ENCODE measurements around the gene TMEM50B. TPM values are rescaled to one million over a fixed set of nuclear protein-coding genes. Genes with fewer than 3 reads are reported as not detected.
A peak's percentile ranks its signal among the peaks of the same experiment; 100 is the strongest.
"Not testable (repeated sequence)": the region's sequence is repeated elsewhere in the genome, so short reads cannot be mapped to it uniquely, and the experiment has no call there.

TMEM50B gene
- total RNA-seq, 1 donor from 2014 or later = 44.0 TPM

GRCh38 chr21:33412832-33413519 lies 66.8 kb downstream of the TMEM50B start:
- Mint-ChIP-seq H3K4me3 (ENCODE audit: unreplicated experiment) (no peak overlapping the region), H3K9me3 (ENCODE audit: unreplicated experiment) (no peaks in the 10 kb centered on the region), H3K36me3 (ENCODE audit: unreplicated experiment) (peaks cover 17% of the 10 kb centered on the region), H3K27ac (ENCODE audit: unreplicated experiment) (no peak overlapping the region), H3K27me3 (ENCODE audit: unreplicated experiment) (no peaks in the 10 kb centered on the region), H3K4me1 (ENCODE audit: unreplicated experiment) (peaks cover 20% of the 10 kb centered on the region)
- no peak for TF ChIP-seq CTCF (IDR thresholded peaks at IDR 0.05)
- no peak for DNase-seq (ENCODE audit: extremely low spot score, unreplicated experiment)

- H3K27me3 Mint-ChIP-seq (ENCODE audit: unreplicated experiment); H3K27ac Mint-ChIP-seq (ENCODE audit: unreplicated experiment); DNase-seq (ENCODE audit: extremely low spot score, unreplicated experiment); H3K4me3 Mint-ChIP-seq (ENCODE audit: unreplicated experiment); H3K9me3 Mint-ChIP-seq (ENCODE audit: unreplicated experiment): not testable (repeated sequence)
- Mint-ChIP-seq H3K36me3 (ENCODE audit: unreplicated experiment) (peaks cover 14% of the 10 kb centered on the region), H3K4me1 (ENCODE audit: unreplicated experiment) (peaks cover 20% of the 10 kb centered on the region)
These were observed 67.3 kb downstream of the TMEM50B start for GRCh38 chr21:33412439-33412831.

- no peaks in the 10 kb centered on the region for H3K9me3 Mint-ChIP-seq (ENCODE audit: unreplicated experiment)
- H3K4me1 Mint-ChIP-seq (ENCODE audit: unreplicated experiment) = peaks cover 21% of the 10 kb centered on the region
- H3K36me3 Mint-ChIP-seq (ENCODE audit: unreplicated experiment) = peaks cover 13% of the 10 kb centered on the region
- TF ChIP-seq CTCF (IDR thresholded peaks at IDR 0.05) = no peak
- H3K4me3 Mint-ChIP-seq (ENCODE audit: unreplicated experiment) = no peak overlapping the region
- no peaks in the 10 kb centered on the region for H3K27me3 Mint-ChIP-seq (ENCODE audit: unreplicated experiment)
- no peak for DNase-seq (ENCODE audit: extremely low spot score, unreplicated experiment)
- no peak overlapping the region for H3K27ac Mint-ChIP-seq (ENCODE audit: unreplicated experiment)
These were observed 67.8 kb downstream of the TMEM50B start for GRCh38 chr21:33411949-33412430.

DNA sequence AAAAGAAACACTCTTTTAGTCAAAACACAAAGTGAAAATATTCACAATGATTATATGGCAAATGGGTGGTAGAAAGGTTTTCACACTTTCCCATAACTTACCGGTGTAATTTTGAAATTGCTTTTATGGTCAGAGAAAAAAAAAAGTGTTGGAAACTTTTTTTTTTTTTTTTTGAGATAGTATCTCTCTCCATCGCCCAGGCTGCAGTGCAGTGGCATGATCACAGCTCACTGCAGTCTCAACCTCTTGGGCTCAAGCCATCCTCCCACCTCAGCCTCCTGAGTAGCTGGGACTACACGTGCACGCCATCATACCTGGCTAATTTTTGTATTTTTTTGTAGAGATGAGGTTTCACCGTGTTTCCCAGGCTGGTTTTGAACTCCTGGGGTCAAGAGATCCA lies 73.3 kb downstream of the TMEM50B start:
- TF ChIP-seq CTCF (IDR thresholded peaks at IDR 0.05) = no peak
- no peaks in the 10 kb centered on the region for H3K9me3 Mint-ChIP-seq (ENCODE audit: unreplicated experiment)
- H3K27ac Mint-ChIP-seq (ENCODE audit: unreplicated experiment) = no peak overlapping the region
- no peaks in the 10 kb centered on the region for H3K27me3 Mint-ChIP-seq (ENCODE audit: unreplicated experiment)
- no peak overlapping the region for H3K4me3 Mint-ChIP-seq (ENCODE audit: unreplicated experiment)
- peaks cover 41% of the 10 kb centered on the region for H3K4me1 Mint-ChIP-seq (ENCODE audit: unreplicated experiment)
- peaks cover 7% of the 10 kb centered on the region for H3K36me3 Mint-ChIP-seq (ENCODE audit: unreplicated experiment)
- no peak for DNase-seq (ENCODE audit: extremely low spot score, unreplicated experiment)

DNA sequence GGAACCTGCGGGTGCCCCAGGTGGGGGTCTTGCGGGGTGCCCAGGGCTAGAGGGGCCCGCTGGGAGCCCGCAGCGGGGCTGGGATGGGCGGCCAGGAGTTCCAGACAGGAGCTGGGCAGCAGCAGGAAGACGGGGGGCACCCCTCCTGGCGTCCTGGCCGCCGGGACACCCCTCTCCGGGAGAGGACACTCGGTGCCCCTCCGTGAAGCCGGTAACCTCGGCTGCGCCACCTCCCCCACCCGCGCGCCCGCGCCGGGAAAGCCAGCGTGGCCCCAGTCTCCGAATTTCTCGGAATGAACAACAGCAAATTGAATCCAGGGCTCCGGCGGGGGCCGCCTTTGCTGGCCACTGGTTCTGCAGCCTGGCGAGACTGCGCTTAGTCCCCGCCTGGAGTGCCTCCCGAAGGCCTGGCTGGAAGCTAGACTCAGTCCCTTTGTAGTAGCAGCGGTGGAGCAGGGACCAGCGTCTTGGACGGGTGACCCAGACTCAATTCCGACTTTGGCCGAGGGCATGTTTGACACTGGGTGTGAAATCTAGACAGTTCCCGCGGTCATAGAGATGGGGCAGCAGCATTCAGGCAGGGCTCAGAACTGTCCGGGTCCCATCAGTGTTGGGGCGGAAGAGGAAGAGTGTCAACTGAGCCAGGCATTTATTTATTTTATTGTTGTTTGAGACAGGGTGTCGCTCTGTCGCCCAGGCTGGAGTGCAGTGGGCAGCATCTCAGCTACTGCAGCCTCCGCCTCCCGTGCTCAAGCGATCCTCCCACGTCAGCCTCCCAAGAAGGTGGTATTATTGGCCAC lies 75.8 kb downstream of the TMEM50B start:
- peak; percentile 87 for DNase-seq (ENCODE audit: extremely low spot score, unreplicated experiment)
- H3K27ac Mint-ChIP-seq (ENCODE audit: unreplicated experiment) = peak overlapping the region; percentile 96

More for the DNA sequence above, 75.8 kb downstream of the TMEM50B start:
- no peak for TF ChIP-seq CTCF (IDR thresholded peaks at IDR 0.05)
- peaks cover 51% of the 10 kb centered on the region for H3K4me1 Mint-ChIP-seq (ENCODE audit: unreplicated experiment)
- no peaks in the 10 kb centered on the region for H3K27me3 Mint-ChIP-seq (ENCODE audit: unreplicated experiment)
- H3K36me3 Mint-ChIP-seq (ENCODE audit: unreplicated experiment) = peaks cover 2% of the 10 kb centered on the region
- H3K9me3 Mint-ChIP-seq (ENCODE audit: unreplicated experiment) = no peaks in the 10 kb centered on the region
- peak overlapping the region; percentile 86 for H3K4me3 Mint-ChIP-seq (ENCODE audit: unreplicated experiment)

Data from osteocyte (in vitro differentiated cells).